Measurements from ENCODE around the gene PRDM16.

Gene PRDM16

GRCh38 chr1:3070644-3071564 lies 1.9 kb downstream of the PRDM16 start:
- DNase-seq: no peak

- DNase-seq: no peak
Measured at GRCh38 chr1:3071565-3072390, 2.8 kb downstream of the PRDM16 start.

GRCh38 chr1:3072391-3073185 lies 3.6 kb downstream of the PRDM16 start:
- no peak for DNase-seq

GRCh38 chr1:3073186-3073488 lies 4.1 kb downstream of the PRDM16 start:
- no peak for DNase-seq

GRCh38 chr1:3073489-3074296 lies 4.7 kb downstream of the PRDM16 start:
- DNase-seq: no peak

GRCh38 chr1:3074297-3074741 lies 5.3 kb downstream of the PRDM16 start:
- DNase-seq: no peak

- DNase-seq: no peak
Measured at GRCh38 chr1:3074800-3075199, 5.8 kb downstream of the PRDM16 start.

- no peak for DNase-seq
Measured at GRCh38 chr1:3075666-3076362, 6.8 kb downstream of the PRDM16 start.

- DNase-seq: no peak
Measured at GRCh38 chr1:3076363-3076740, 7.3 kb downstream of the PRDM16 start.

- no peak for DNase-seq
Measured at GRCh38 chr1:3077081-3077480, 8.1 kb downstream of the PRDM16 start.

GRCh38 chr1:3077561-3077960 lies 8.6 kb downstream of the PRDM16 start:
- no peak for DNase-seq

GRCh38 chr1:3078430-3078861 lies 9.4 kb downstream of the PRDM16 start:
- no peak for DNase-seq

GRCh38 chr1:3078871-3079270 lies 9.9 kb downstream of the PRDM16 start:
- DNase-seq: no peak

- DNase-seq: no peak
Measured at GRCh38 chr1:3079381-3080052, 10.5 kb downstream of the PRDM16 start.

GRCh38 chr1:3080053-3080955 lies 11.3 kb downstream of the PRDM16 start:
- DNase-seq: no peak

GRCh38 chr1:3081171-3081683 lies 12.2 kb downstream of the PRDM16 start:
- no peak for DNase-seq

- no peak for DNase-seq
Measured at GRCh38 chr1:3082051-3082450, 13.0 kb downstream of the PRDM16 start.

- no peak for DNase-seq
Measured at GRCh38 chr1:3082571-3083516, 13.8 kb downstream of the PRDM16 start.

GRCh38 chr1:3084154-3084553 lies 15.2 kb downstream of the PRDM16 start:
- DNase-seq: no peak

Measured in activated effector memory CD4-positive, alpha-beta T cell treated with anti-CD3 and anti-CD28 coated beads, Interleukin-2, amount 50 U/mL, for 16 hours (primary cell).